OCI-LY7 (cell line): ENCODE data around the gene MIB1.

Experiments
- EZH2phosphoT487 ChIP-seq: fragments of 200-600 bp; sonication (generic); IDR thresholded peaks from 2 replicates; pipeline ENCODE4 v1.6.1; 2018; ENCODE audit warnings: low read depth, borderline replicate concordance, mild to moderate bottlenecking, mixed run types, antibody characterized with exemption, low read length, moderate library complexity, mixed read lengths
- TF ChIP-seq, protein P1 (sequence below): fragments of 200-600 bp; sonication (generic); conservative IDR thresholded peaks from 2 replicates; pipeline ENCODE4 v1.5.1; 2014; ENCODE audit warnings: mild to moderate bottlenecking, antibody characterized with exemption, low read length, moderate library complexity, mixed read lengths

DNA sequence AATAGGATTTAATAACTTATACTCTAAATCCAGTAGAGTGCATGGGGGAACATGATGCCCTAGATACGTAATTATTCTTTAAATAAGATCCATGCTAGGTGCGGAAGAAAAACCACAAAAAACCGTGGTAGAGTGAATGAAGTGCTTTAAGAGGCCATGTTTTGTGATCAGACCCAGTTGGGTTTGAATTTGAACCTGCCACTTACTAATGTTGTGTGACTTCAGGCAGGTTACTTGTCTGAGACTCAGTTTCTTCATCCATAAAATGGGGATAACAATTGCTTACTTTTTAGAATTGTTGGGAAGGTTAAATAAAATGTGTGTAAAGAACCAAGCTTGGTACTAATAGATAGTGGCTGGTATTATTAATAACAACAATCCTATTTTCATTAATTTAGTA, 17.2 kb downstream of the MIB1 start:
- TF ChIP-seq EZH2phosphoT487, result no peak
- TF ChIP-seq, protein P1, sequence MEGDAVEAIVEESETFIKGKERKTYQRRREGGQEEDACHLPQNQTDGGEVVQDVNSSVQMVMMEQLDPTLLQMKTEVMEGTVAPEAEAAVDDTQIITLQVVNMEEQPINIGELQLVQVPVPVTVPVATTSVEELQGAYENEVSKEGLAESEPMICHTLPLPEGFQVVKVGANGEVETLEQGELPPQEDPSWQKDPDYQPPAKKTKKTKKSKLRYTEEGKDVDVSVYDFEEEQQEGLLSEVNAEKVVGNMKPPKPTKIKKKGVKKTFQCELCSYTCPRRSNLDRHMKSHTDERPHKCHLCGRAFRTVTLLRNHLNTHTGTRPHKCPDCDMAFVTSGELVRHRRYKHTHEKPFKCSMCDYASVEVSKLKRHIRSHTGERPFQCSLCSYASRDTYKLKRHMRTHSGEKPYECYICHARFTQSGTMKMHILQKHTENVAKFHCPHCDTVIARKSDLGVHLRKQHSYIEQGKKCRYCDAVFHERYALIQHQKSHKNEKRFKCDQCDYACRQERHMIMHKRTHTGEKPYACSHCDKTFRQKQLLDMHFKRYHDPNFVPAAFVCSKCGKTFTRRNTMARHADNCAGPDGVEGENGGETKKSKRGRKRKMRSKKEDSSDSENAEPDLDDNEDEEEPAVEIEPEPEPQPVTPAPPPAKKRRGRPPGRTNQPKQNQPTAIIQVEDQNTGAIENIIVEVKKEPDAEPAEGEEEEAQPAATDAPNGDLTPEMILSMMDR, result no peak
